Fibroblast of lung (primary cell): ENCODE measurements around the gene PYGO2. TPM values are rescaled to one million over a fixed set of nuclear protein-coding genes. Genes with fewer than 3 reads are reported as not detected.

ENCODE experiments used
- DNase-seq, 2 donors: peaks; one replicate each; pipeline versions ENCODE4 v3.0.0 to v3.0.0-alpha.2; 2010; ENCODE audit warnings: low read depth in 2 of 2
- H2AFZ ChIP-seq: 2 replicates; pipeline ENCODE4 v1.5.1; 2012; ENCODE audit warnings: low read length, control low read depth, inconsistent platforms
- H3K27ac ChIP-seq: 2 replicates; pipeline ENCODE4 v1.5.1; 2011; ENCODE audit warnings: low read length, control low read depth; ENCODE audit not compliant: insufficient read depth
- H3K27me3 ChIP-seq: 2 replicates; pipeline ENCODE4 v1.5.1; 2011; ENCODE audit warnings: mild to moderate bottlenecking, low read length; ENCODE audit not compliant: control insufficient read depth, insufficient read depth
- H3K36me3 ChIP-seq: 2 replicates; pipeline ENCODE4 v1.5.1; 2011; ENCODE audit warnings: low read length; ENCODE audit not compliant: control insufficient read depth, insufficient read depth
- H3K4me1 ChIP-seq: 2 replicates; pipeline ENCODE4 v1.5.1; 2011; ENCODE audit warnings: low read length; ENCODE audit not compliant: control insufficient read depth, insufficient read depth; ENCODE audit errors: extremely low read depth
- H3K4me2 ChIP-seq: 2 replicates; pipeline ENCODE4 v1.5.1; 2011; ENCODE audit warnings: low read length, control low read depth; ENCODE audit not compliant: insufficient read depth; ENCODE audit errors: extremely low read depth
- H3K4me3 ChIP-seq, 4 experiments: fragments of 200-600 bp in 1 of 4; sonication (generic) in 1 of 4; replicated peaks in 1 of 4; 2 replicates each; pipeline ENCODE4 v1.5.1; 2011 to 2016; ENCODE audit warnings: low read length in 4 of 4, low read depth in 3 of 4, mild to moderate bottlenecking in 3 of 4, control low read depth in 2 of 4, inconsistent platforms in 1 of 4, mixed read lengths in 1 of 4; ENCODE audit not compliant: insufficient read depth in 1 of 4; ENCODE audit errors: control extremely low read depth in 1 of 4
- H3K79me2 ChIP-seq: 2 replicates; pipeline ENCODE4 v1.5.1; 2012; ENCODE audit warnings: mild to moderate bottlenecking, low read length, inconsistent platforms; ENCODE audit not compliant: control insufficient read depth, insufficient read depth
- H3K9ac ChIP-seq: 2 replicates; pipeline ENCODE4 v1.5.1; 2011; ENCODE audit warnings: mild to moderate bottlenecking, low read length, control low read depth; ENCODE audit not compliant: insufficient read depth
- H3K9me3 ChIP-seq: 2 replicates; pipeline ENCODE4 v1.5.1; 2012; ENCODE audit warnings: low read depth, low read length; ENCODE audit not compliant: control insufficient read depth, insufficient read depth
- H4K20me1 ChIP-seq: 2 replicates; pipeline ENCODE4 v1.5.1; 2011; ENCODE audit warnings: low read length; ENCODE audit not compliant: control insufficient read depth, insufficient read depth; ENCODE audit errors: extremely low read depth
- CTCF ChIP-seq, 2 donors: IDR thresholded peaks in 1 of 2; conservative IDR thresholded peaks in 1 of 2; 1 replicate in 1 of 2; 2 replicates in 1 of 2; pipeline ENCODE4 v1.5.1; 2011 to 2012; ENCODE audit warnings: low read length in 2 of 2, control low read depth in 1 of 2, inconsistent platforms in 1 of 2, low read depth in 1 of 2, mild to moderate bottlenecking in 1 of 2
- EZH2 ChIP-seq: IDR thresholded peaks from 2 replicates; pipeline ENCODE4 v1.5.1; 2012; ENCODE audit warnings: low read length, control low read depth, mild to moderate bottlenecking; ENCODE audit errors: missing control alignments
- polyA plus RNA-seq, 2 donors: library from polyadenylated mRNA; depleted of rRNA in 1 of 2; stranded (reverse) in 1 of 2; unstranded in 1 of 2; fragments of >200 nt; gene quantifications; 2 replicates each; pipeline ENCODE4 v1.2.1, GENCODE V29; 2011 to 2012; ENCODE audit warnings: missing spikeins in 1 of 2
- total RNA-seq: library from RNA; depleted of rRNA; stranded (reverse); fragments of >200 nt; gene quantifications from 2 replicates; pipeline ENCODE4 v1.2.1, GENCODE V29; 2014

PYGO2 gene
- total and polyA plus RNA-seq, 2 donors (not counting 1 experiment from before 2014, with no cell fraction given): 15.3 to 28.1 TPM

- Histone ChIP-seq H3K79me2 (peaks cover 27% of the 10 kb centered on the region), H3K4me1 (peaks cover 5% of the 10 kb centered on the region), H3K4me2 (peak overlapping the region; percentile 98), H3K9me3 (no peaks in the 10 kb centered on the region), H3K27ac (peak overlapping the region; percentile 91), H4K20me1 (no peaks in the 10 kb centered on the region), H3K4me3 (peak overlapping the region; percentile 44 to 83 (median 76)), H3K27me3 (no peaks in the 10 kb centered on the region), H3K9ac (peak overlapping the region; percentile 97), H2AFZ (no peak overlapping the region), H3K36me3 (peaks cover 29% of the 10 kb centered on the region)
- DNase-seq: peak in 1 of 2 donors; percentile 24
- TF ChIP-seq CTCF (conservative IDR thresholded peaks at IDR 0.05 in 1 of 2, IDR thresholded peaks at IDR 0.05 in 1 of 2; ENCODE audit: low read depth in 1 of 2, low read length in 2 of 2): no peak
- TF ChIP-seq EZH2: no peak
Observed at GRCh38 chr1:154962156-154962749, 671 bp upstream of the PYGO2 start.

- H3K36me3 ChIP-seq: peaks cover 17% of the 10 kb centered on the region
- TF ChIP-seq EZH2 (no peak), CTCF (conservative IDR thresholded peaks at IDR 0.05 in 1 of 2, IDR thresholded peaks at IDR 0.05 in 1 of 2; ENCODE audit: low read depth in 1 of 2, low read length in 2 of 2) (no peak)
- no peak overlapping the region for H2AFZ ChIP-seq
- no peaks in the 10 kb centered on the region for H3K27me3 ChIP-seq
- peak overlapping the region; percentile 76 to 88 (median 80) for H3K4me3 ChIP-seq
- DNase-seq: no peak
- peaks cover 10% of the 10 kb centered on the region for H3K4me1 ChIP-seq
- H3K9me3 ChIP-seq: no peaks in the 10 kb centered on the region
- H4K20me1 ChIP-seq: no peaks in the 10 kb centered on the region
- peak overlapping the region; percentile 91 for H3K27ac ChIP-seq
- H3K9ac ChIP-seq: peak overlapping the region; percentile 25
- H3K4me2 ChIP-seq: peak overlapping the region; percentile 98
- H3K79me2 ChIP-seq: peaks cover 13% of the 10 kb centered on the region
Observed at GRCh38 chr1:154960446-154961136, 991 bp downstream of the PYGO2 start.

- DNase-seq: no peak
- H3K9me3 ChIP-seq: no peaks in the 10 kb centered on the region
- H3K36me3 ChIP-seq: peaks cover 10% of the 10 kb centered on the region
- no peak overlapping the region for H2AFZ ChIP-seq
- no peaks in the 10 kb centered on the region for H3K27me3 ChIP-seq
- no peak overlapping the region for H3K9ac ChIP-seq
- H3K4me3 ChIP-seq: no peak overlapping the region
- TF ChIP-seq CTCF (conservative IDR thresholded peaks at IDR 0.05 in 1 of 2, IDR thresholded peaks at IDR 0.05 in 1 of 2; ENCODE audit: low read depth in 1 of 2, low read length in 2 of 2) (no peak), EZH2 (no peak)
- H3K27ac ChIP-seq: no peak overlapping the region
- H3K79me2 ChIP-seq: peaks cover 11% of the 10 kb centered on the region
- H3K4me1 ChIP-seq: peaks cover 16% of the 10 kb centered on the region
- H4K20me1 ChIP-seq: no peaks in the 10 kb centered on the region
- H3K4me2 ChIP-seq: no peak overlapping the region
Observed at GRCh38 chr1:154959426-154959780, 2.2 kb downstream of the PYGO2 start.
